Uterus (tissue), 4 donors: Measurements from ENCODE around the gene PTX4. TPM values are rescaled to one million over a fixed set of nuclear protein-coding genes. Genes with fewer than 3 reads are reported as not detected.

Experiments
- DNase-seq, 2 donors: peaks; one replicate each; pipeline ENCODE4 v3.0.0-alpha.2; 2019 to 2020
- H3K27ac ChIP-seq, 2 donors: fragments of 200-600 bp; sonication (generic); 1 replicate in 1 of 2; 2 replicates in 1 of 2; pipeline ENCODE4 v1.5.1; 2016 to 2018
- H3K27me3 ChIP-seq, 2 donors: fragments of 200-600 bp; sonication (generic); one replicate each; pipeline ENCODE4 v1.5.1; 2018 to 2019; ENCODE audit warnings: control low read depth in 1 of 2
- H3K36me3 ChIP-seq, 2 donors: fragments of 200-600 bp; sonication (generic); one replicate each; pipeline ENCODE4 v1.5.1; 2019; ENCODE audit warnings: control low read depth in 1 of 2
- H3K4me1 ChIP-seq, 2 donors: fragments of 200-600 bp; sonication (generic); one replicate each; pipeline ENCODE4 v1.5.1; 2018 to 2019; ENCODE audit warnings: control low read depth in 1 of 2
- H3K4me3 ChIP-seq, 2 donors: fragments of 200-600 bp; sonication (generic); 1 replicate in 1 of 2; 2 replicates in 1 of 2; pipeline ENCODE4 v1.5.1; 2018 to 2019; ENCODE audit warnings: mild to moderate bottlenecking in 1 of 2
- H3K9me3 ChIP-seq, 2 donors: fragments of 200-600 bp; sonication (generic); one replicate each; pipeline ENCODE4 v1.5.1; 2019; ENCODE audit warnings: control low read depth in 1 of 2
- POLR2A ChIP-seq, 2 donors: fragments of 450-650 bp; IDR thresholded peaks; one replicate each; pipeline ENCODE4 v1.6.1; 2016; ENCODE audit warnings: antibody characterized with exemption in 2 of 2, mild to moderate bottlenecking in 1 of 2, moderate library complexity in 1 of 2
- intact Hi-C: fragments of 100-400 bp; cut with DNase I; formaldehyde crosslinking; loops from one replicate; pipeline ENCODE4 v1.15.1; 2023; ENCODE audit warnings: low total_unique reads
- total RNA-seq, 4 donors: library from RNA; depleted of rRNA in 3 of 4; stranded (reverse); fragments of >200 nt in 3 of 4; gene quantifications; one replicate each; pipeline versions ENCODE4 v1.1.0 to v1.2.4, GENCODE V29; 2014 to 2023
- TF ChIP-seq, protein P1 (sequence below), 4 experiments: fragments of 200-600 bp in 2 of 4; fragments of 450-650 bp in 2 of 4; sonication (generic) in 2 of 4; IDR thresholded peaks; one replicate each; pipeline ENCODE4 v1.5.1; 2016 to 2019; ENCODE audit warnings: antibody characterized with exemption in 4 of 4, mild to moderate bottlenecking in 2 of 4, moderate library complexity in 1 of 4
- donor health status: DM: yes; HTN: yes; CAD: no.

The PTX4 gene
- total RNA-seq, 4 donors from 2014 or later: 0.28 to 0.52 TPM; not detected in 2

DNA sequence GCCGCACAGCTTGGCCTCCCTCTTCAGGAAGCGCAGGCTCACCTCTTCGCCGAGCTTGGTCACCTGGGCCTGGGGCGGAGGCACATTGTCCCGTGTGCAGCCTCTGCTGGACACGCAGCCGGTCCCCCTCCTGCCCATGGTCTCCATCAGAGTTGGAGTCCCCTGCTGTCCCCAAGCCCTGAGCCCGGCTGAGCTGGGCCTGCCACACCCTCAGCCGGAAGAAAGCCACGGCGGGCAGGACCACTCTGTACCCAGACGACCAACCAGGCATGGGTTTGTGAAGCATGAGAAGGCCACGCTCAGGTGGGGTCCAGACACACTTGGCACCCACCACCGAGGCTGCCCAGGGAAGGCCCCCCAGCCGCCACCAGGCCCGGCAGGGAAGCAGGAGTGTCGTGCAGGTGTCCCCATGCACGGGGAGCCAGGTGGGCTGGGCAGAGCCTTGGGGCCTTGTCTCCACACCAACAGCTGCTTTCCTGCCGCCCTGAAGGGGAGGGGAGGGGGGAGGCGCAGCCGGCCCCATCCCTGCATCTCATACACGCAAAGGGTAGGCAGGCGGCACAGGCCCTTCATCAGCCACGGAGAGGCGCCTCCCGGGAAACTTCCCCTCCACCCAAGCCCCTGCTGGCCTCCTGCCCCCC, 49.6 kb downstream of the PTX4 start:
- TF ChIP-seq, protein P1, sequence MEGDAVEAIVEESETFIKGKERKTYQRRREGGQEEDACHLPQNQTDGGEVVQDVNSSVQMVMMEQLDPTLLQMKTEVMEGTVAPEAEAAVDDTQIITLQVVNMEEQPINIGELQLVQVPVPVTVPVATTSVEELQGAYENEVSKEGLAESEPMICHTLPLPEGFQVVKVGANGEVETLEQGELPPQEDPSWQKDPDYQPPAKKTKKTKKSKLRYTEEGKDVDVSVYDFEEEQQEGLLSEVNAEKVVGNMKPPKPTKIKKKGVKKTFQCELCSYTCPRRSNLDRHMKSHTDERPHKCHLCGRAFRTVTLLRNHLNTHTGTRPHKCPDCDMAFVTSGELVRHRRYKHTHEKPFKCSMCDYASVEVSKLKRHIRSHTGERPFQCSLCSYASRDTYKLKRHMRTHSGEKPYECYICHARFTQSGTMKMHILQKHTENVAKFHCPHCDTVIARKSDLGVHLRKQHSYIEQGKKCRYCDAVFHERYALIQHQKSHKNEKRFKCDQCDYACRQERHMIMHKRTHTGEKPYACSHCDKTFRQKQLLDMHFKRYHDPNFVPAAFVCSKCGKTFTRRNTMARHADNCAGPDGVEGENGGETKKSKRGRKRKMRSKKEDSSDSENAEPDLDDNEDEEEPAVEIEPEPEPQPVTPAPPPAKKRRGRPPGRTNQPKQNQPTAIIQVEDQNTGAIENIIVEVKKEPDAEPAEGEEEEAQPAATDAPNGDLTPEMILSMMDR (IDR thresholded peaks at IDR 0.05): no peak
- Histone ChIP-seq H3K27ac (no peak overlapping the region), H3K4me1 (no peaks in the 10 kb centered on the region), H3K9me3 (no peaks in the 10 kb centered on the region), H3K36me3 (no peaks in the 10 kb centered on the region), H3K27me3 (no peaks in the 10 kb centered on the region), H3K4me3 (no peak overlapping the region)
- no peak for DNase-seq
- intact Hi-C loops: no loop called here

DNA sequence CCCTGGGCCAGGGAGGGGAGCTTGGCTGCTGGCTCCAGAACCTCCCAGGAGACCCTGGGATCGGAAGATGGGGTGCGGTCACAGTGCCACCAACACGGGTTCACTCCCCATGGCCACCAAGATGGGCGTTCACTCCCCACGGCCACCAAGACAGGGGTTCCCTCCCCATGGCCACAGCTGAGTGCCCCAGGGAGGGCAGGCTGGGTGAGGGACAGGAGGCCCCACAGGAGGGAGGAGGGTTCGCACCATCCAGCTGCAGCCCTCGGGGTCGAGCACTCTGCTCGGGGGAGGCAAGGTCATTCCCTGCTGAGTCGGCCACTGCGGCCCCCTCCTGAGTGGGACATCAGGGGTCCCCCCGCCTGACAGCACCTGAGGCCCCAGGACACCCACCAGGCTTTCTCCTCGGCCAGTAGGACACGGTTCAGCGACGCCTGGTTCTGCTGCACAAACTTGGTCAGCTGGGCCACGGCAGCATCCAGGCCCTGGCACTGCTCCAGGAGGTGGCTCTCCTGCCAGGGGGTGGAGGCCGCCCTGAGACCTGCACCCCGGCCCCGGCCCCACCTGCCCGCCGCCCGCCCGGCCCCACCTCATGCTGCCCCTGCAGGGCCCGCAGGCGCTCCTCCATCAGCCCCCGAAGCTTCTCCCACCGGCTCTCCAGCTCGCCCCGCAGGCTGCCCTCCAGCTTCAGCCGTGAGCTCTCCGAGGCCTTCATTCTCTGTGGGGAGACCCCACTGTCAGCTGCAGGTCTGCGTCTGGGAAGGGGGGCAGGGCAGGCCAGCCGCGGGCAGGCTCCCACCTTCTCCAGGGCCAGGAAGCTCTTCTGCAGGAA, 50.3 kb downstream of the PTX4 start:
- Histone ChIP-seq H3K9me3 (no peaks in the 10 kb centered on the region), H3K36me3 (no peaks in the 10 kb centered on the region), H3K27me3 (no peaks in the 10 kb centered on the region), H3K4me3 (no peak overlapping the region), H3K27ac (no peak overlapping the region), H3K4me1 (no peaks in the 10 kb centered on the region)
- TF ChIP-seq POLR2A (IDR thresholded peaks at IDR 0.05): no peak
- TF ChIP-seq, protein P1 (IDR thresholded peaks at IDR 0.05): no peak
- DNase-seq: no peak
- intact Hi-C loops: no loop called here

DNA sequence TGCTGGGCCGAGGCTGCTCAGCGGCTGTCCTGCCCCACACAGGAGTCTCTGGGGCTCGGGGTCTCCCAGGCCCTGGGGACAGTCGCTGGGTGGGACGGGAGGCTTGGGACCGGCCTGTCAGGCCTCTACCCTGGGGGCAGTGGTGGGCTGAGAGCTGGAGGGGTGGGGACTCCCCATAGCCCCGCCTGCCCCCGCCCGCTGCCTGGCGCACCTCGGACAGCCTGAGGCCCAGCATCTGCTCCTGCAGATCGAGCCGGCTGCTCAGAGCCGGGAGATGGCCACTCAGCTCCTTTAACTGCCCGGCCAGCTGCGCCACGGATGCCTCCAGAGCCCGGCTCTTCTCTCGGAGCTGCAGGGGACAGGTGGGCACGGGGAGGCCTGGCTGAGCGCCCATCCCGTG, 51.1 kb downstream of the PTX4 start:
- no peaks in the 10 kb centered on the region for H3K4me1 ChIP-seq
- no peak for TF ChIP-seq POLR2A (IDR thresholded peaks at IDR 0.05)
- TF ChIP-seq, protein P1 (IDR thresholded peaks at IDR 0.05): no peak
- no peak overlapping the region for H3K4me3 ChIP-seq
- no peaks in the 10 kb centered on the region for H3K36me3 ChIP-seq
- H3K27ac ChIP-seq: no peak overlapping the region
- H3K9me3 ChIP-seq: no peaks in the 10 kb centered on the region
- no peak for DNase-seq
- intact Hi-C loops: no loop called here
- H3K27me3 ChIP-seq: no peaks in the 10 kb centered on the region

DNA sequence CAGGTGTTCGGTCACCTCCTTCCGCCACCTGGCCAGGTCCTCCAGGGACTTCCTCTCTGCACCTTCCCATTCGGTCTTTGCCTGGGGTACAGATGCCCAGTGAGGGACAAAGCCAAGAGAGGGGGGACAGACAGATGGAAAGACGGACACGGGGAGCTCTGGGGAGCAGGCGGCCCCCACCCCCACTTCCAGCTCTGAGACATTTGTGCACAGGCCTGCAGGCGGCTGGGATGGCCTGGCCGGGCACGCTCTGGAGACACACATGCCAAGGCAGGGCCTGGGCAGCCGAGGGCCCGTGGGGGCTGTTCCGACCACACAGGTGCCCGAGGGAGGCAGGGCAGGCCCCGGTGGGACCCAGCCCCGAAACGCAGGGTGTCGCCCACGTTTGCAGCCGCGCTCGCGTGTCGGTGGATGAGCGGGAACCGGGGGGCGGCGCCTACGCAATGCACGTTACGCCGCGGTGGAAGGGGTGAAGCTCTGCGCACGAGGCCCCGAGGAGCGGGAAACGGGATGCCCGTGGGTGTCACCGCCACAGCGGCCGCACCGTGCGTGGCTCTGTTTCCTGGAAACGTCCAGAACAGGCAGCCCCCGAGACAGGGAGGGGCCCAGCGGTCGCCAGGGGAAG, 51.9 kb downstream of the PTX4 start:
- Histone ChIP-seq H3K27ac (no peak overlapping the region), H3K4me1 (no peaks in the 10 kb centered on the region), H3K4me3 (no peak overlapping the region), H3K36me3 (no peaks in the 10 kb centered on the region), H3K27me3 (no peaks in the 10 kb centered on the region), H3K9me3 (no peaks in the 10 kb centered on the region)
- no peak for DNase-seq
- TF ChIP-seq POLR2A (IDR thresholded peaks at IDR 0.05): no peak
- TF ChIP-seq, protein P1 (IDR thresholded peaks at IDR 0.05): no peak
- intact Hi-C loops: no loop called here
